Measurements from ENCODE around the gene RPS6KB1. TPM values are rescaled to one million over a fixed set of nuclear protein-coding genes. Genes with fewer than 3 reads are reported as not detected.

Gene RPS6KB1
- total and polyA plus RNA-seq, 2 of the 8 experiments (the other 6 are each of a cell fraction or from before 2014, with no cell fraction given): 3.4 to 28.4 TPM

DNA sequence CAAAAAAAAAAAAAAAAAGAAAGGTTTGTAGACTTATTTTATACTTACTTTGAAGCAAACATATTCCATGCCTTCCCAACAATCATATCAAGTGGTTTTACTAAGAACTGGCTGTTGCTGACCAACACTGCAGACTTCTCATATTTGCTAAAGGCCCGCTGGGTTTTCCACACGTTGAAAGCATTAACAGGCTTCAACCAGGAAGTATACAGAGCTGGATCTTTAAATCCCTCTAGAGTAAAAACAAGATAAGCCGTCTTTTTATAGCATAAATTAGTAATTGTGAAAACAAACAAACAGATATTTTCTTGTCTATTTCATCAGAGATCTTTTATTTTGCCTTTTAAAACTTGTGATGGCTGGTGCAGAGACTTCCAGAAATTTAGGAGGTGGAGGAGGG, 29.3 kb upstream of the RPS6KB1 start:
- H3K36me3 ChIP-seq (ENCODE audit: control insufficient read depth in 2 of 4, insufficient read depth in 4 of 4, low read length in 3 of 4): peaks cover 0 to 26% (median 12%) of the 10 kb centered on the region in 4 experiments; a peak in 5 of 8 replicates
- H3K56ac ChIP-seq (replicated peaks; ENCODE audit: insufficient read length, low read depth, low read length): no peak overlapping the region
- no peaks in the 10 kb centered on the region for H3K4me1 ChIP-seq (replicated peaks in 1 of 4; ENCODE audit: control insufficient read depth in 3 of 4, insufficient read depth in 4 of 4, low read length in 3 of 4)
- POLR2A ChIA-PET (ENCODE audit: partially characterized antibody): interaction anchor here (0.7 to 1.4 kb wide), 2 partner anchors 22 to 725 kb away, joined by 3 read pairs; no protein-coding TSS in a partner anchor
- H3K4ac ChIP-seq (replicated peaks; ENCODE audit: insufficient read length, low read depth, low read length): no peak overlapping the region
- H3K14ac ChIP-seq (ENCODE audit: insufficient read length): no peak overlapping the region
- DNase-seq (ENCODE audit: low read depth in 1 of 2, low spot score in 2 of 2) (no peak), FAIRE-seq (no peak)
- H3K23me2 ChIP-seq (ENCODE audit: low read depth, low read length): no peaks in the 10 kb centered on the region
- H2AK5ac ChIP-seq (ENCODE audit: low read depth, low read length): no peak overlapping the region
- H2BK15ac ChIP-seq (ENCODE audit: low read length): no peak overlapping the region
- H3K18ac ChIP-seq (ENCODE audit: extremely low read depth, low read length): no peak overlapping the region
- H4K20me1 ChIP-seq (replicated peaks in 1 of 2; ENCODE audit: control insufficient read depth in 1 of 2, insufficient read depth in 2 of 2, low read length in 2 of 2): no peaks in the 10 kb centered on the region
- H3K27ac ChIP-seq (ENCODE audit: low read depth, low read length): no peak overlapping the region
- no peak overlapping the region for H3K9ac ChIP-seq (replicated peaks in 1 of 4; ENCODE audit: extremely low read depth in 1 of 4, low read depth in 3 of 4, low read length in 3 of 4)
- H3K4me3 ChIP-seq (ENCODE audit: extremely low read depth in 1 of 4, insufficient read depth in 2 of 4, low read depth in 3 of 4, low read length in 4 of 4): no peak overlapping the region
- no peak overlapping the region for H4K91ac ChIP-seq (replicated peaks; ENCODE audit: insufficient read length, low read length)
- no peaks in the 10 kb centered on the region for H3K79me2 ChIP-seq (ENCODE audit: control insufficient read depth in 1 of 2, insufficient read depth in 2 of 2, low read length in 2 of 2)
- no peaks in the 10 kb centered on the region for H3K27me3 ChIP-seq (replicated peaks in 1 of 4; ENCODE audit: control insufficient read depth in 3 of 4, extremely low read depth in 1 of 4, insufficient read depth in 3 of 4, low read length in 3 of 4)
- H3K23ac ChIP-seq (ENCODE audit: insufficient read length): no peak overlapping the region
- CTCF ChIA-PET (ENCODE audit: partially characterized antibody): interaction anchor here (1.2 kb wide), 1 partner anchor 51 kb away, joined by 3 read pairs; no protein-coding TSS in a partner anchor
- no peak overlapping the region for H2BK5ac ChIP-seq (ENCODE audit: low read depth, low read length)
- no peak overlapping the region for H3K4me2 ChIP-seq (ENCODE audit: insufficient read depth in 1 of 2, low read depth in 2 of 2, low read length in 2 of 2)
- H3K9me3 ChIP-seq (ENCODE audit: insufficient read depth in 2 of 2, low read depth in 1 of 2, low read length in 1 of 2): no peaks in the 10 kb centered on the region
- no peak overlapping the region for H2BK12ac ChIP-seq (ENCODE audit: low read depth, low read length)
- no peak overlapping the region for H4K5ac ChIP-seq (ENCODE audit: insufficient read length, low read depth, low read length)
- H4K8ac ChIP-seq (ENCODE audit: extremely low read depth, insufficient read depth, low read length): no peak overlapping the region
- no peak overlapping the region for H2BK20ac ChIP-seq (ENCODE audit: low read length)
- no peaks in the 10 kb centered on the region for H3K79me1 ChIP-seq (ENCODE audit: low read depth, low read length)
- no peak overlapping the region for H2BK120ac ChIP-seq (replicated peaks; ENCODE audit: low read depth, low read length)
- 100% methylated on average over 3 of the region's 3 CpGs; no CpG with 5 or more reads in 1 of the 2 experiments for WGBS, 2 experiments (ENCODE audit: extremely low coverage in 1 of 2, insufficient coverage in 1 of 2, insufficient read length in 1 of 2, insufficient replicate concordance in 2 of 2, low coverage in 1 of 2, low lambda C conversion rate in 2 of 2, missing lambda C conversion rate in 1 of 2)
- no peak overlapping the region for H2AFZ ChIP-seq (ENCODE audit: low read length)
- no peak for TF ChIP-seq SP2 (IDR thresholded peaks at IDR 0.05; ENCODE audit: low read length)
- no peak for TF ChIP-seq SUZ12 (IDR thresholded peaks at IDR 0.05; ENCODE audit: low read length)

All from H1 (cell line).